Right lobe of liver (tissue), 6 donors: ENCODE data around the gene FRMD4B. TPM values are rescaled to one million over a fixed set of nuclear protein-coding genes. Genes with fewer than 3 reads are reported as not detected.

Experiments used
- ATAC-seq, 4 donors: fragments of 200-7000 bp; cut with Tn5 transposase; one replicate each; pipeline ENCODE4 v1.9.1; 2020; ENCODE audit warnings: mild to moderate bottlenecking in 4 of 4, moderate library complexity in 4 of 4
- DNase-seq, 3 donors: peaks; one replicate each; pipeline ENCODE4 v3.0.0-alpha.2; 2020
- H3K27ac ChIP-seq, 3 donors: fragments of 200-600 bp; one replicate each; pipeline ENCODE4 v1.8.0; 2022
- H3K27me3 ChIP-seq, 2 donors: fragments of 200-600 bp; one replicate each; pipeline ENCODE4 v1.8.0; 2022
- H3K36me3 ChIP-seq, 4 donors: fragments of 200-600 bp; sonication (generic) in 1 of 4; one replicate each; pipeline versions ENCODE4 v1.5.1 to v1.8.0; 2017 to 2022; ENCODE audit warnings: control low read depth in 1 of 4
- H3K4me1 ChIP-seq, 4 donors: fragments of 200-600 bp; sonication (generic) in 1 of 4; one replicate each; pipeline versions ENCODE4 v1.5.1 to v1.8.0; 2017 to 2022; ENCODE audit warnings: control low read depth in 1 of 4
- H3K4me3 ChIP-seq, 3 donors: fragments of 200-600 bp; one replicate each; pipeline ENCODE4 v1.8.0; 2022
- H3K9me3 ChIP-seq, 4 donors: fragments of 200-600 bp; sonication (generic) in 1 of 4; one replicate each; pipeline versions ENCODE4 v1.5.1 to v1.8.0; 2017 to 2022; ENCODE audit warnings: control low read depth in 1 of 4
- POLR2A ChIP-seq: fragments of 450-650 bp; IDR thresholded peaks from one replicate; pipeline ENCODE4 v1.6.1; 2017; ENCODE audit warnings: antibody characterized with exemption, mild to moderate bottlenecking
- WGBS: methylation state at CpG from one replicate; pipeline ENCODE4 v1.1.6; 2018; ENCODE audit warnings: low coverage, low lambda C conversion rate; ENCODE audit not compliant: insufficient coverage; ENCODE audit errors: missing lambda C conversion rate; 5-methylcytosine and 5-hydroxymethylcytosine counted together
- intact Hi-C, 2 donors: fragments of 100-400 bp; cut with DNase I; formaldehyde crosslinking; loops; one replicate each; pipeline versions ENCODE4 v1.11.2 to v1.14.1; 2022
- total RNA-seq, 6 experiments: library from RNA; depleted of rRNA in 2 of 6; stranded (reverse); fragments of >200 nt in 2 of 6; fragmentation: NEBNext Ultra II Directional in 3 of 6; extraction: Animal tissue kit (Norgen Biotek cat#: 25700) in 3 of 6; gene quantifications; one replicate each; pipeline versions ENCODE4 v1.1.0 to v1.2.4, GENCODE V29; 2016 to 2023
- TF ChIP-seq, protein P1 (sequence below), 4 donors: fragments of 200-600 bp in 3 of 4; fragments of 450-650 bp in 1 of 4; IDR thresholded peaks; one replicate each; pipeline versions ENCODE4 v1.5.1 to v1.8.0; 2016 to 2022; ENCODE audit warnings: antibody characterized with exemption in 4 of 4, mild to moderate bottlenecking in 2 of 4
- donor health status: DM: no; HTN: yes; CAD: no.
- donor health status: DM: no; HTN: no; CAD: no.
- donor health status: DM: no; HTN: no; CAD: no.
- donor health status: DM: no; HTN: yes; CAD: no.
- donor health status: DM: no; HTN: yes; CAD: no.

Gene FRMD4B
- total RNA-seq, 6 experiments from 2014 or later = 9.2 to 21.0 (median 12.3) TPM

DNA sequence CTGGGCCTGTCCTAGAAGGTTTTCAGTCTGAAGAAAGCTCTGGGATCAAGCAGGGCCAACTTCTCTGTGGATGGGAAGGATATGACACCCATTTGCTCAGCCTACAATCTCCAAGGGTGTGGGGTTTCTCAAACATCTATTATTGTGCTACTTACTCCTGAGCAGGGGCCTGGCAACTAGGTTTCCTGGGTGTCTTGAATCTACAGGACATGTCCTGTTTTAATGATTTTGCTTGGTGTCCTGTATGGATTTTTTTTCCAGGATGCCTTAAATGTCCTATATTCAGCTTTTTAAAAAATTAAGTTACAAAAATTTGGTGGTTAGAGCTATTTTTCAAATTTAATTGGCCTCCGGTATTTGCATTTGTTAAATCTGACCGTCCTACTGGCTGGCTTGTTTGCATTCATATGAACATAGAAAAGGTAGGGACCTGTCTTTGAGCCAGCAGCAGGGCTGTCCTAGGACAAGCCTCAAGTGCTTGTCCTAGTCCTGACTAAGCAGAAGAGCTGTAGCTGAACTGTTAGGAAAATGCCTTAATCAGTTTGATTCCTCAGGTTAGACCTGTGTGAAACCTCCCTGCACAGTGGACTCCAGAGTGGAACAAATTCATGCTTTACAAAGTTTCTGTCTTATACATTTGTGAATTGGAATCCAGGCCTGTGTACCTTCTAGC, 223.4 kb downstream of the FRMD4B start:
- no peak overlapping the region for H3K27ac ChIP-seq
- WGBS = 79% methylated on average over 2 of the region's 2 CpGs
- no peak for ATAC-seq
- H3K9me3 ChIP-seq = no peaks in the 10 kb centered on the region
- intact Hi-C loops = loop anchor here (5.0 to 10.0 kb wide), 3 partner anchors 142 to 512 kb away; no protein-coding TSS in a partner anchor
- H3K36me3 ChIP-seq = no peaks in the 10 kb centered on the region
- no peaks in the 10 kb centered on the region for H3K27me3 ChIP-seq
- peaks cover 0 to 8% (median 3%) of the 10 kb centered on the region in 4 donors for H3K4me1 ChIP-seq
- TF ChIP-seq, protein P1, sequence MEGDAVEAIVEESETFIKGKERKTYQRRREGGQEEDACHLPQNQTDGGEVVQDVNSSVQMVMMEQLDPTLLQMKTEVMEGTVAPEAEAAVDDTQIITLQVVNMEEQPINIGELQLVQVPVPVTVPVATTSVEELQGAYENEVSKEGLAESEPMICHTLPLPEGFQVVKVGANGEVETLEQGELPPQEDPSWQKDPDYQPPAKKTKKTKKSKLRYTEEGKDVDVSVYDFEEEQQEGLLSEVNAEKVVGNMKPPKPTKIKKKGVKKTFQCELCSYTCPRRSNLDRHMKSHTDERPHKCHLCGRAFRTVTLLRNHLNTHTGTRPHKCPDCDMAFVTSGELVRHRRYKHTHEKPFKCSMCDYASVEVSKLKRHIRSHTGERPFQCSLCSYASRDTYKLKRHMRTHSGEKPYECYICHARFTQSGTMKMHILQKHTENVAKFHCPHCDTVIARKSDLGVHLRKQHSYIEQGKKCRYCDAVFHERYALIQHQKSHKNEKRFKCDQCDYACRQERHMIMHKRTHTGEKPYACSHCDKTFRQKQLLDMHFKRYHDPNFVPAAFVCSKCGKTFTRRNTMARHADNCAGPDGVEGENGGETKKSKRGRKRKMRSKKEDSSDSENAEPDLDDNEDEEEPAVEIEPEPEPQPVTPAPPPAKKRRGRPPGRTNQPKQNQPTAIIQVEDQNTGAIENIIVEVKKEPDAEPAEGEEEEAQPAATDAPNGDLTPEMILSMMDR (IDR thresholded peaks at IDR 0.05) = no peak
- no peak for TF ChIP-seq POLR2A
- no peak overlapping the region for H3K4me3 ChIP-seq
- no peak for DNase-seq

DNA sequence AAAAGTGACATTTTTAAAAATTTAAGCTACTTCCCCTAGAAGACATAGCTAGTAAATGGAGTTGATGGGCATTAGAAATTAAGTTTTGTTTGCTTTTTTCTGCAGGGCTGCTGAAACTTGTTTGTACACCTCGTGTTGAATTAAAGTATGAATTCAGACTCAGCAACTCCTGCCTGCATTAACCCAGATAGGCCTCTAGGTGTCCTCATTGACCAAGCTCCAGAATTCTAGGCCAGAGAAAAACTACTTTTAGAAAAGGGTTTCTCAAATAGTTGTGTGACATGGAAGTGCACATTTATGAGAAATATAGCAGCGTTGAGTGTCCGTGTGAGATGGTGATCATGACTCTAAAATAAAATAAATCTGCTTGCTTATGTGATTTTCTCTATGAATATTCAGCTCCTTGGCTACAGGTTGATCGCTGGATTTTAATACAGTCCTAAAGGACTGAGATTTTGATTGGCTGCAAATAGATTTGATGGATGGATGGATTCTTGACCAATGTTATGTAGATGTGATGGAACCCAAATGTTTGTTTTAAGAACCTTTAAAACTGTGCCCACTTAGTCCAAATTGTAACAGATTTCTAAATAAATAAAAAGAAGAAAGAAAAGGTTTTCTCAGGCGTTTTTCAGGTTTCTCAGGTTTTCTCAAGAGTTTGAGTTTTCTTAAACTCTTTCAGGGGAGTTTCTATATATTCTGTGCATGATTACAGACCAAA, 224.1 kb downstream of the FRMD4B start:
- Histone ChIP-seq H3K9me3 (no peaks in the 10 kb centered on the region), H3K4me1 (peaks cover 0 to 3% (median 1%) of the 10 kb centered on the region in 4 donors), H3K27me3 (no peaks in the 10 kb centered on the region), H3K4me3 (no peak overlapping the region), H3K27ac (no peak overlapping the region), H3K36me3 (no peaks in the 10 kb centered on the region)
- intact Hi-C loops = loop anchor here (5.0 to 10.0 kb wide), 3 partner anchors 143 to 513 kb away; no protein-coding TSS in a partner anchor
- TF ChIP-seq POLR2A = no peak
- TF ChIP-seq, protein P1 (IDR thresholded peaks at IDR 0.05) = peak; percentile 90 to 99 (median 94)
- WGBS = 35% methylated on average over 5 of the region's 5 CpGs
- DNase-seq (no peak), ATAC-seq (peak; percentile 89 to 95 (median 92))

DNA sequence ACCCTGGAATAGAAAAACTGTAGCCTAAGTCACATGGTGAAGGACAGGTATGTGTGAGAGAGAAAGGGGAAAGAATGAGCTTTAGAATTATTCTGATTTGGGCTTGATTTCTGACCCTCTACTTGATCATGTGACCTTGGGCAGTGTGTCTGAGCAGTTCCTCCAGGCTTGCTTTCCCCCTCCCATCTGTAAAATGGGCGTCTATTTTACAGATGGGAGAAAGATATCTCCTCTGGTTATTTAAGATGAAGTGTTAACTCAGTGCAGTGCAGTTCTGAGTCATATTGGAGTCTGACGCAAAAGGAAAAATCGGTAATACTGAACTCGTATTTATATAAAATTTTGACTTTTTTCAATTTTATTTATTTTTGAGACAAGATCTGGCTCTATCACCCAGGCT, 225.4 kb downstream of the FRMD4B start:
- TF ChIP-seq, protein P1 (IDR thresholded peaks at IDR 0.05) = no peak
- TF ChIP-seq POLR2A = no peak
- 67% methylated on average over 4 of the region's 4 CpGs for WGBS
- H3K27me3 ChIP-seq = no peaks in the 10 kb centered on the region
- no peaks in the 10 kb centered on the region for H3K4me1 ChIP-seq
- ATAC-seq (no peak), DNase-seq (no peak)
- H3K36me3 ChIP-seq = no peaks in the 10 kb centered on the region
- no peak overlapping the region for H3K4me3 ChIP-seq
- H3K9me3 ChIP-seq = no peaks in the 10 kb centered on the region
- no peak overlapping the region for H3K27ac ChIP-seq
- intact Hi-C loops = loop anchor here (5.0 to 10.0 kb wide), 3 partner anchors 144 to 514 kb away; no protein-coding TSS in a partner anchor

DNA sequence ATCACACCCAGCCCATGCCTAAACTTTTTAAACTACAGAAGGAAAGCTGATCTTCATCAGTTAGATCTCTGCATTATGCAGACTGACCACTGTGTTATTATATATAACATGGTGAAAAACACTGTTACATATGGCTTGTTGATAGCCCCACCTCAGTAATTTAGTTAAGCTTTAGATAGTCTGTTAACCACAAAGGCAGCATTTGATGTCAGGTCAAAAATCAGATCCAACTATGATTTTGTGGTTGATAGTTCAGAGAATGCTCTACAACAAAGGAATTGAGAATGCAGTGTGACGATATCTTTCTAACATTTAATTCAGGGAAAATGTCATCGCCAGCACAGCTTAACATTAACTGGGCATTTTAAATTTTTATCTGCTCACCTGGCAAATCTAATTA, 225.8 kb downstream of the FRMD4B start:
- Histone ChIP-seq H3K36me3 (no peaks in the 10 kb centered on the region), H3K27me3 (no peaks in the 10 kb centered on the region), H3K27ac (no peak overlapping the region), H3K4me3 (no peak overlapping the region), H3K4me1 (no peaks in the 10 kb centered on the region), H3K9me3 (no peaks in the 10 kb centered on the region)
- WGBS = 54% methylated on average over 2 of the region's 2 CpGs
- no peak for TF ChIP-seq POLR2A
- TF ChIP-seq, protein P1 (IDR thresholded peaks at IDR 0.05) = no peak
- DNase-seq = no peak
- intact Hi-C loops = loop anchor here (5.0 to 10.0 kb wide), 3 partner anchors 145 to 515 kb away; no protein-coding TSS in a partner anchor
- ATAC-seq = no peak
